HUES48 (cell line): ENCODE data around the gene ELMO2.

ENCODE experiments used
- H3K27ac ChIP-seq: one replicate; pipeline ENCODE4 v1.7.0; 2013; ENCODE audit warnings: low read depth, low read length, inconsistent platforms
- H3K27me3 ChIP-seq: 2 replicates; pipeline ENCODE4 v1.6.1; 2013; ENCODE audit warnings: mild to moderate bottlenecking, low read length; ENCODE audit not compliant: control insufficient read depth, insufficient read depth
- H3K36me3 ChIP-seq: 2 replicates; pipeline ENCODE4 v1.6.1; 2013; ENCODE audit warnings: low read length; ENCODE audit not compliant: control insufficient read depth, insufficient read depth
- H3K4me1 ChIP-seq: 2 replicates; pipeline ENCODE4 v1.6.1; 2013; ENCODE audit warnings: mild to moderate bottlenecking, low read length; ENCODE audit not compliant: control insufficient read depth, insufficient read depth
- H3K4me3 ChIP-seq: 2 replicates; pipeline ENCODE4 v1.5.1; 2013; ENCODE audit warnings: mild to moderate bottlenecking, low read depth, low read length
- H3K9ac ChIP-seq: 2 replicates; pipeline ENCODE4 v1.6.1; 2013; ENCODE audit warnings: mild to moderate bottlenecking, low read depth, low read length, moderate library complexity
- H3K9me3 ChIP-seq: 2 replicates; pipeline ENCODE4 v1.6.1; 2013; ENCODE audit warnings: low read length; ENCODE audit not compliant: control insufficient read depth, insufficient read depth

ELMO2 gene

DNA sequence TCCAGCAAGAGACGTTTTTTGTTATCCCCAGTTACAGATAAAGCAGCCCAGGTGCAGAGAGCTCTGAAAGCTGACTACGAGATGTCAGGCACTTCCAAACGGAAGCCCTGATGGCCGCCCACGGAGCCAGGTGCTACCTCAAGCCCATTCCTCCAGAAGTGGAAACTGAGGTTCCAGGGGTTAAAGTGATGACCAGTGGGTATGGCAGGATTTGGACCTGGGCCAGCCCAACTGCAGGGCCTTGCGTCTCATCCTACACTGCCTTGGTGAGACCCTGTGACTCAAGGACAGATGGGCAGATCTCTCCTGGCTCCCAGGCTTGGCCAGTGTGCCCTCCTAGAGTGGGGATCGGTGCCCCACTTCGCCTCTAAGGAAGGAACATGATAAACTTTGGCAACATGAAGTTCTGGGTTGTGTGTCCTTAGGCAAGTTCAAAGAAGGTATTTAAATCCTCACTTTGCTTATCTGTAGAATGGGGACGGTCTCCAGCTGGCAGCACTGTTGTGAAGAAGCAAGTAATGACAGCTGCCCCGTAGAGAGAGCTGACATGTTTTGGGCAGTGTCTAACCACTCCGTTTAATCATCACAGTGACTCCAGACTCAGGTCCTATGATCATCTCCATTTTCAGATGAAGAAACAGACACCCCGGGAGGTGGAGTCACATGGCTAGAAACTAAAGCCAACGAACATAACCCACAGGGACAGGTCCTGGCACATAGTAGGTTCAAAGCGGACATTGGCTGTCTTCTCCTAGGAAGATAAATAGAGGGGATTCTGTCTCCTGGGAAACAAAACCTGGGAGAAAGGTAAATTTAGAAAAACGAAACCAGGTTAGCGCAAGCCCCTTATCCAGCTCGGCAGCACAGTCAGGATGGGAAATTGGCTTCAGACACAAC, 63.7 kb downstream of the ELMO2 start:
- H3K27me3 ChIP-seq = peaks cover 50% of the 10 kb centered on the region
- H3K4me1 ChIP-seq = peaks cover 3% of the 10 kb centered on the region; the same call in 1 of the 2 replicates
- H3K36me3 ChIP-seq = no peaks in the 10 kb centered on the region
- no peak overlapping the region for H3K4me3 ChIP-seq
- no peak overlapping the region for H3K9ac ChIP-seq
- H3K9me3 ChIP-seq = no peaks in the 10 kb centered on the region
- H3K27ac ChIP-seq = no peak overlapping the region

DNA sequence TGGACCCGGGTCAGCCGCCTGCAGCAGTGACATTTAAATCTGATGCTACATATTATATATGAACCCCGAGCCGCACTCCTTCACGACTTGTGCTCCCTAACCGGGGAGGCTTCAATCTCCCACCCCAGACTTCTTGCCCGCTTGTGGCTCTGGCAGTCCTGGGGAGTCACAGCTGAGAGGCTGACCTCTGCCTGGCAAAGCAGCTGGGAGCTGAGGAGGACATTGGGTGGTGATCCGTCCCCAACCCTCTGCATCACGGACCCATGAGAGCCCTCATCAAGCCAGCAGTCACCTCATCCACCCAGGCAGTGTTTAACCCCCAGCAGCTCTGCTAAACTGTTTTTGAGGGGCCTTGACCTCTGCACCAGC, 64.4 kb downstream of the ELMO2 start:
- Histone ChIP-seq H3K27ac (no peak overlapping the region), H3K9me3 (no peaks in the 10 kb centered on the region), H3K36me3 (no peaks in the 10 kb centered on the region), H3K27me3 (peaks cover 50% of the 10 kb centered on the region), H3K4me3 (no peak overlapping the region), H3K4me1 (peaks cover 3% of the 10 kb centered on the region; the same call in 1 of the 2 replicates), H3K9ac (no peak overlapping the region)

DNA sequence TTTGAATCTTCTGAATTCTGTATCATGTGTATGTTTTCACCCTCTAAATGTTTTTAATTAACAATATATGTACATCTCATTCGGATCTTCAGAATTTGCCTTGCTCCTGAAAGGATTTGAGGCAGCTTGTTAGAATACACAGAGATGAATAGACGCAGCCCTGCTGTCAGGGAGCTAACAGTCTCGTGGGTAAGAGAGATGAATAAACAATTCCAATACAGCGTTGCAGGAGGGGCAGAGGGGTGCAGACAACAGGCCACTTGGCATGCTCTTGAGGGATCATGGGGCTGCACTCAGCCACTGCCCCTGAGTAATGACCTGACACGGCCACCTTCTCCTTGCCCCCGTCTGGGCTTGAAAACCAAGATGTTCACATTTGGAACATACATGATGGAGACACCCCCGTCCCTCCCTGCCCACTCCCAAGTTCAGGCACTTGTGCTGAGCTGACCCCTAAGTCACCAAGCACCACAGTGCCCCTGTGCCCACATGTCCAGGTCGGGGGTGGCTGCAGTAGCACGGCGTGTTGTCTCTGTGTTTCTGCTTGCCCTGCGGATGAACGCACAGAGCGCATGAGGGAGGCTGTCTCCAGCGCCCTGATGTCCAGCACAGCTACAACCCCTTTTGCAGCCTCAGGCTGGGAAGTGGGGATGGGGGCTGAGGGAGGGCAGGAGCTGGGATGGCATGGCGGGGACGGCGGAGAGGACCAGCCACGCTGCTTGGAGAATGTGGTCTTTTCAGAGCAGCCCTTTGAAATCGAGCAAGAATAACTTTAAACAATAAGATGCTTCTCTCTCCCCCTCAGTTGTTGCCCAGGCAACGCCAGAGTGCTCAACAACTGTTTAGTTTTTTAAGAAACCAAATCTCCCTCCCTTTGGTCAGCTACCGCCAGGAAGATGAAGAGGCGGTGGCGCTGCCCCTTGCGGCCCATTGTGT, 65.1 kb downstream of the ELMO2 start:
- peaks cover 53% of the 10 kb centered on the region for H3K27me3 ChIP-seq
- no peak overlapping the region for H3K27ac ChIP-seq
- no peaks in the 10 kb centered on the region for H3K9me3 ChIP-seq
- no peak overlapping the region for H3K9ac ChIP-seq
- no peak overlapping the region for H3K4me3 ChIP-seq
- H3K36me3 ChIP-seq = no peaks in the 10 kb centered on the region
- peaks cover 3% of the 10 kb centered on the region; the same call in 1 of the 2 replicates for H3K4me1 ChIP-seq

DNA sequence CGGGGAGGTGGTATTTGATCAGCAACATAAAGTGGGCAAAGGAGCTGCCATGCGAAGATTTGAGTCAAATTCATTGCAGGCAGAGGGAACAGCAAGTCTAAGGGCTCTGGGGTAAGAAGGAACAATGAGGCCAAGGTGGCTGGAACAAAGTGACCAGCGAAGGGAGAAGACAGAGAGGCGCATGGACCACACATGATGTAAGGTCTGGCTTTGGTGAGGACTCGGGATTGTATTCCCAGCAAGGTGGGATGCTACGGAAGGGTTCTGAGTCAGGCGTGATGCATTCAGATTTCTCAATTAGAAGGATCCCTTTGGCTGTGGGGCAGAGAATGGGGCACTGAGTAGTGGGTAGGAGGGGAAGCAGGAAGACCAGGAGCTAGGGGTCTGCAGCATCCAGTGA, 67.4 kb downstream of the ELMO2 start:
- Histone ChIP-seq H3K4me1 (peaks cover 7% of the 10 kb centered on the region; the same call in 1 of the 2 replicates), H3K9ac (no peak overlapping the region), H3K27ac (no peak overlapping the region), H3K36me3 (no peaks in the 10 kb centered on the region), H3K9me3 (no peaks in the 10 kb centered on the region), H3K27me3 (peaks cover 38% of the 10 kb centered on the region), H3K4me3 (no peak overlapping the region)

DNA sequence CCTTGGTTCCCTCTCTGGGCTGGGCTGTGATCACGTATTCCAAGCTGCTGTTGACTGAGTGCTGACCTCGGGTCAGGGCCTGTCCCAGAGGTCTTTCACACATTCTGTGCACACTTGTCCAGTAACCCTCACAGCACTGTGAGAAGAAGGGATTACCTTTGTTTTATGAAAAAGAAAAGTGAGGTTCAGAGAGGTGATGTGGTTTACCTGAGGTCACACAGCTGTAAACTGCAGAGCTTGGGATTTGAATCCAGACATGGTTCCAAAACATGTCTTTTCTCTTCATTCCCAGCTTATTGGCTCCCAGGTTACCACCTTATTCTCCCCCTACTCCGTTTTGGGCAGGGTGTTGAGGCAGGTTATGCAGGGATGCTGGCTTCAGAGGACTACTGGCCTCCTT, 69.7 kb downstream of the ELMO2 start:
- peaks cover 16% of the 10 kb centered on the region for H3K27me3 ChIP-seq
- no peak overlapping the region for H3K27ac ChIP-seq
- no peak overlapping the region for H3K9ac ChIP-seq
- peaks cover 14% of the 10 kb centered on the region for H3K4me1 ChIP-seq
- no peaks in the 10 kb centered on the region for H3K36me3 ChIP-seq
- no peaks in the 10 kb centered on the region for H3K9me3 ChIP-seq
- no peak overlapping the region for H3K4me3 ChIP-seq

DNA sequence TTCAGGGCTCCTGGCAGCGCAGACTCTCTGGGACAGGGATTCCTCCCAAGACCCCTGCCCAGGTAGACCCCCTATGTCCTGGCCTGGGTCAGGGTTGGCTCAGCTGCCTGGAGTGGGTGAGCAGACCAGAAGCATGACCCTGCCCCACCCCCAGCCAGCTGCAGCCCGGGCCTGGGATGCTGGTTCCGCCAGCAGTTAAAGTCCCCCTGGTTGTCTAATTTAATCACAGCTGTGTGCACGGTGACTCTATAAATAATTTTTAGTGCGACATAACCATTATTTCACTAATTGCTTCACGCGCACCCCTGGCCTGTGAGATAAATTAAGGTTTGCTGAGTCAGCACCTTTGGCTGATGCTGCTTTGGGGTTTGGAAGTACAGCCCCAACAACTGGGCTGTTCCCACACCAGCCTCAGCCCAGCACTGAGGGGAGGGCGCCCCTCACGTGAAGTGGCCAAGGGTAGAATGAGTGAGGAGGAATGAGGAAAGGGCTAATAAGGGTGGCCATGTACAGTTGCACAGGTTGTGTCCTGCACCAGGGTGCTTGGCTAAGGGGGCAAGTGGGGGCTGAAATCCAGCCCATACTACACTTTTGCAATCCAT, 72.0 kb downstream of the ELMO2 start:
- no peaks in the 10 kb centered on the region for H3K9me3 ChIP-seq
- peaks cover 6% of the 10 kb centered on the region for H3K27me3 ChIP-seq
- no peak overlapping the region for H3K4me3 ChIP-seq
- no peak overlapping the region for H3K27ac ChIP-seq
- no peaks in the 10 kb centered on the region for H3K36me3 ChIP-seq
- H3K4me1 ChIP-seq = peaks cover 14% of the 10 kb centered on the region
- H3K9ac ChIP-seq = no peak overlapping the region

DNA sequence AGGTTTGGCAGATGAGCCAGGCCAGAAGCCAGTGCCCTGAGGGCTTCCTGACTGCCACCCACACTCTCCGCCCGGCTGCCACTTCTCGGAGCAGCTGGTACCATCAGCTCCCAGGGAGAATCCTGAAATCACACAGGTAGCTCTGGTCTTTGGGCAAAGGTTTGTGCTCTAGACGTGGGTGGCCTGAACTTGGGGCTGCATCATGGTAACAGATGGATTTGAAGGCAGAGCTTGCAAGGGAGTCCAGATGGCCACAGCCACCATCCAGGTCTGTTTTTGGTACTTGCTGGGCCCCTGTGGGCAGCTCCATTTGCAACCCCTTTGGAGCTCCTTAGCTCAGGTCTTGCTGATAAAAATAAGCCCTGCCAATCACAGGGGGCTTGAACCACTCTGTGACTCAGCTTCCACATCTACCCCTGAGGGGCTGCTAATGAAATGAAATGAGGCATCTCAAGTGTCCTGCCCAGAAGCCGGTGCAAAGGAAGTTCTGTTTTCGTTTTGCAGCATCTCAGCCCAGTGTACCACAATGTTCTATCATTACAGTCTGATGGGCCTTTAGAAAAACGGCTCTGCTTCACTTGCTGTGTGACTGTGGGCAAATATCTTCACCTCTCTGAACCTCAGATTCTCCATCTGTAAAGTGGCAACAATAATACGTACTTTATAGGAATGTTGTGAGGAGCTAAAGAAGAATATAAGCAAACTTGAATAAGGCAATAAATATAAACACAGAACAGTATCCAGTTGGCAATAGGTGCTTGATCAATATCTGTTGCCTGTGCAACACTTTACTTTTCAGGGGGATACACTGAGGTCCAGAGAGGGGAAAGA, 73.0 kb downstream of the ELMO2 start:
- H3K4me1 ChIP-seq = peaks cover 14% of the 10 kb centered on the region

DNA sequence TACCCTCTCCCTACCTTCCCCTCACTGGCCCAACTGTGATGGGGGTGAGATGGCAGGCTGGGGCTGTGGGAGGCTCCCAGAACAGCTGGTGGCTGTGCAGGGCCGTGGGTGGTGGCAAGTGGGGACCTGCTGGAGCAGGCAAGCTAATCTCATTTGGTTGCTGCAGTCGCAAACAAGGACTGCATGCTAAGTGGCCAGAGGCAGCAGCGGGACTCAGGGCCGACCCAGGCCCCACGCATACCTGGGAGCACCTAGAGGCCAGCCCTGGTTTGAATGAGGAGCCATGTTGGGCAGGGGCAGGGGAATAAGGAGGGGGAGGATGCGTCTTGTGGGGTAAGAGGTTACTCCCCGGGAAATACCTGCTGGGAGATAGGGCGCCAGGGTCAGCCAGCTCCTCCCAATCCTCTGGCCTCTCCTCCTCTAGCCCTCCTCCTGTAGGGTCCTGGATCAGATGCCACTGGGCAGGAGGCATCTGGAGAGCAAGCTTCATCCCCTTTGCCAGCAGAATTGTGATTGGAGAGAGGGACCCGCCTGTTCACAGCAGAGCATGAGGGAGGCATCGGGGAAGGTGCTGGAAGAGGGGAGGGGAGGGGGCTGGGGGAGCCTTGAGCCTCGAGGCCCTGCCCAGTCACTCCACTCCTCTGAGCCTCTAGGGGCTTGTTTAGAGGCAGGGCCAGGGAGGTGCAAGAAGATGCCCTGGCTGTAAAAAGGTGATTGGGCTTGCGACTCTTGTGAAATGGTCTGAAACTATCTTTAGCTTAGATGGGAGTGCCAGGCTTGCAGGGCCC, 73.8 kb downstream of the ELMO2 start:
- Histone ChIP-seq H3K27me3 (peaks cover 5% of the 10 kb centered on the region), H3K36me3 (no peaks in the 10 kb centered on the region), H3K4me3 (no peak overlapping the region), H3K9ac (no peak overlapping the region), H3K4me1 (peaks cover 14% of the 10 kb centered on the region), H3K27ac (no peak overlapping the region), H3K9me3 (no peaks in the 10 kb centered on the region)

More for the DNA sequence above, 73.0 kb downstream of the ELMO2 start:
- Histone ChIP-seq H3K9ac (no peak overlapping the region), H3K4me3 (no peak overlapping the region), H3K27ac (no peak overlapping the region), H3K36me3 (no peaks in the 10 kb centered on the region), H3K27me3 (peaks cover 5% of the 10 kb centered on the region), H3K9me3 (no peaks in the 10 kb centered on the region)

DNA sequence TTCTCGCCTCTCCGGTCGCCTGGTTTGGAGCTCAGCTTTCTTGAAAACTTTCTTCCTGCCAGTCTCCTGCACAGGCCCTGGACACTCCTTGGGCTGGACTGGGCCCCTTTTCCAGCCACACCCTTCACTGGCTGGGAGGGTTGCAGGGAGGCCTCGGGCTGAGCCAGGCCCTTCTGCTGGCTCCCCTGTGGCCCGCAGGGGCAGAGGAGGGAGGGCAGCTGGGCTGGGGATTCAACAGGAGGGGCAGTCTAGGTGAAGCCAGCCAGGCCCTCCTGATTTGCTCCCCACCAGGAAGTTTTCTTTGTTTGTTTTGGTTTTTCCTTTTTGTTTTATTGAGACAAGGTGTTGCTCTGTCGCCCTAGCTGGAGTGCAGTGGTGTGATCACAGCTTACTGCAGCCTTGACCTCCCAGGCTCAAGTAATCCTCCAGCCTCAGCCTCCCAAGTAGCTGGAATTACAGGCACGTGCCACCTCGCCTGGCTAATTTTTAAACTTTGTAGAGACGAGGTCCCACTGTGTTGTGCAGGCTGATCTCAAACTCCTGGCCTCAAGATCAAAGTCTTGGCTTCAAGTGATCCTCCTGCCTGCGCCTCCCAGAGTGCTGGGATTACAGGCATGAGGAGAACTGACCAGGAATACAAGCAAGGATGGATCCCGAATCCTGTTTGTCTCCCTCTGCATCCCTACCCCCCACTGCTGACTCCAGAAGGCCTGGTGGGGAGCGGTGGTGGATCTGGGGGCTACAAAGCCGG, 74.6 kb downstream of the ELMO2 start:
- Histone ChIP-seq H3K27me3 (peaks cover 4% of the 10 kb centered on the region), H3K4me1 (peaks cover 14% of the 10 kb centered on the region), H3K9me3 (no peaks in the 10 kb centered on the region), H3K4me3 (no peak overlapping the region), H3K9ac (no peak overlapping the region), H3K27ac (no peak overlapping the region), H3K36me3 (no peaks in the 10 kb centered on the region)
